ENCODE data around the gene USP15. TPM values are rescaled to one million over a fixed set of nuclear protein-coding genes. Genes with fewer than 3 reads are reported as not detected.

Gene USP15
- total RNA-seq, 2 donors from 2014 or later: 27.9 to 29.1 TPM

GRCh38 chr12:62239571-62239970 lies 20.6 kb upstream of the USP15 start:
- Mint-ChIP-seq H3K36me3 (ENCODE audit: low read depth) (no peaks in the 10 kb centered on the region), H3K27me3 (ENCODE audit: insufficient read depth) (peaks cover 3% of the 10 kb centered on the region), H3K4me1 (no peaks in the 10 kb centered on the region), H3K27ac (no peak overlapping the region), H3K4me3 (no peak overlapping the region), H3K9me3 (no peaks in the 10 kb centered on the region)
- no peaks in the 10 kb centered on the region for H3K36me3 ChIP-seq (ENCODE audit: control insufficient read depth, insufficient read depth, low read length)
- H3K27ac ChIP-seq (ENCODE audit: low read depth, low read length): no peak overlapping the region
- no peaks in the 10 kb centered on the region for H3K9me3 ChIP-seq (ENCODE audit: control insufficient read depth, low read length)
- DNase-seq: no peak
- TF ChIP-seq CTCF (conservative IDR thresholded peaks at IDR 0.05): no peak
- 98% methylated on average over 2 of the region's 2 CpGs; no CpG with 5 or more reads in 1 of the 2 experiments for WGBS, 2 experiments (ENCODE audit: insufficient coverage in 1 of 2, insufficient read length in 1 of 2)
- no peaks in the 10 kb centered on the region for H3K4me1 ChIP-seq (ENCODE audit: control insufficient read depth, insufficient read depth, low read length)
- no peak overlapping the region for H3K9ac ChIP-seq (ENCODE audit: extremely low read depth, low read length, poor library complexity, severe bottlenecking)
- no peaks in the 10 kb centered on the region for H3K27me3 ChIP-seq (ENCODE audit: control insufficient read depth, insufficient read depth, low read length, poor library complexity, severe bottlenecking)
- no peak overlapping the region for H3K4me3 ChIP-seq (ENCODE audit: low read length)

GRCh38 chr12:62247281-62248045 lies 12.7 kb upstream of the USP15 start:
- H3K27ac Mint-ChIP-seq: no peak overlapping the region
- Histone ChIP-seq H3K36me3 (ENCODE audit: control insufficient read depth, insufficient read depth, low read length) (no peaks in the 10 kb centered on the region), H3K27me3 (ENCODE audit: control insufficient read depth, insufficient read depth, low read length, poor library complexity, severe bottlenecking) (no peaks in the 10 kb centered on the region), H3K9me3 (ENCODE audit: control insufficient read depth, low read length) (no peaks in the 10 kb centered on the region), H3K9ac (ENCODE audit: extremely low read depth, low read length, poor library complexity, severe bottlenecking) (no peak overlapping the region), H3K27ac (ENCODE audit: low read depth, low read length) (no peak overlapping the region), H3K4me3 (ENCODE audit: low read length) (no peak overlapping the region), H3K4me1 (ENCODE audit: control insufficient read depth, insufficient read depth, low read length) (peaks cover 4% of the 10 kb centered on the region)
- H3K4me3 Mint-ChIP-seq: no peak overlapping the region
- WGBS, 2 experiments (ENCODE audit: insufficient coverage in 1 of 2, insufficient read length in 1 of 2): 90 to 94% methylated on average over 3 of the region's 3 CpGs
- no peaks in the 10 kb centered on the region for H3K27me3 Mint-ChIP-seq (ENCODE audit: insufficient read depth)
- no peaks in the 10 kb centered on the region for H3K9me3 Mint-ChIP-seq
- no peaks in the 10 kb centered on the region for H3K36me3 Mint-ChIP-seq (ENCODE audit: low read depth)
- no peak for TF ChIP-seq CTCF (conservative IDR thresholded peaks at IDR 0.05)
- DNase-seq: no peak
- peaks cover 4% of the 10 kb centered on the region for H3K4me1 Mint-ChIP-seq

GRCh38 chr12:62248873-62249272 lies 11.3 kb upstream of the USP15 start:
- Histone ChIP-seq H3K27ac (ENCODE audit: low read depth, low read length) (no peak overlapping the region), H3K36me3 (ENCODE audit: control insufficient read depth, insufficient read depth, low read length) (no peaks in the 10 kb centered on the region), H3K4me1 (ENCODE audit: control insufficient read depth, insufficient read depth, low read length) (peaks cover 4% of the 10 kb centered on the region), H3K4me3 (ENCODE audit: low read length) (no peak overlapping the region), H3K9ac (ENCODE audit: extremely low read depth, low read length, poor library complexity, severe bottlenecking) (no peak overlapping the region), H3K27me3 (ENCODE audit: control insufficient read depth, insufficient read depth, low read length, poor library complexity, severe bottlenecking) (no peaks in the 10 kb centered on the region), H3K9me3 (ENCODE audit: control insufficient read depth, low read length) (no peaks in the 10 kb centered on the region)
- no peaks in the 10 kb centered on the region for H3K27me3 Mint-ChIP-seq (ENCODE audit: insufficient read depth)
- no peaks in the 10 kb centered on the region for H3K36me3 Mint-ChIP-seq (ENCODE audit: low read depth)
- no peak for DNase-seq
- no peak for TF ChIP-seq CTCF (conservative IDR thresholded peaks at IDR 0.05)
- 55 to 100% methylated on average over 1 of the region's 1 CpG for WGBS, 2 experiments (ENCODE audit: insufficient coverage in 1 of 2, insufficient read length in 1 of 2)
- no peaks in the 10 kb centered on the region for H3K9me3 Mint-ChIP-seq
- H3K4me3 Mint-ChIP-seq: no peak overlapping the region
- peaks cover 4% of the 10 kb centered on the region for H3K4me1 Mint-ChIP-seq
- H3K27ac Mint-ChIP-seq: no peak overlapping the region

Measured in endodermal cell (in vitro differentiated cells).